ENCODE data around the gene NSRP1. TPM values are rescaled to one million over a fixed set of nuclear protein-coding genes. Genes with fewer than 3 reads are reported as not detected.

NSRP1 gene
- total and polyA plus RNA-seq, 10 of the 15 experiments (the other 5 are each of a cell fraction or from before 2014, with no cell fraction given) = 12.5 to 69.7 (median 37.8) TPM

- TF ChIP-seq CTCF (IDR thresholded peaks at IDR 0.05 in 2 of 3, conservative IDR thresholded peaks at IDR 0.05 in 1 of 3; ENCODE audit: control insufficient read depth in 2 of 3, extremely low read depth in 1 of 3, insufficient read depth in 1 of 3, low read depth in 3 of 3, low read length in 3 of 3) = no peak
- no peak for TF ChIP-seq SRF (IDR thresholded peaks at IDR 0.05; ENCODE audit: low read depth in 2 of 2, low read length in 2 of 2)
- no peak for TF ChIP-seq ZBED1 (IDR thresholded peaks at IDR 0.05; ENCODE audit: borderline replicate concordance)
- TF ChIP-seq CBX5 (IDR thresholded peaks at IDR 0.05; ENCODE audit: low read depth) = no peak
- no peak for TF ChIP-seq RCOR1 (conservative IDR thresholded peaks at IDR 0.05; ENCODE audit: low read depth, low read length)
- TF ChIP-seq TCF7 (IDR thresholded peaks at IDR 0.05; ENCODE audit: borderline replicate concordance) = no peak
- no peak for TF ChIP-seq REST (IDR thresholded peaks at IDR 0.05; ENCODE audit: low read depth, low read length)
- TF ChIP-seq KAT2A (conservative IDR thresholded peaks at IDR 0.05; ENCODE audit: control insufficient read depth, low read depth, low read length) = no peak
- TF ChIP-seq USF1 (IDR thresholded peaks at IDR 0.05; ENCODE audit: borderline replicate concordance, extremely low read length, insufficient read depth, low read depth, low read length) = no peak
- no peak for TF ChIP-seq IKZF1 (conservative IDR thresholded peaks at IDR 0.05)
Observed at GRCh38 chr17:30186761-30187160, 70.1 kb downstream of the NSRP1 start (continued).
